PFSK-1 (cell line): ENCODE results near the gene GPR39.

ENCODE experiments used
- FOXP2 ChIP-seq: optimal IDR thresholded peaks from 2 replicates; pipeline ENCODE3; 2011; ENCODE audit warnings: borderline replicate concordance, control low read depth, inconsistent platforms; ENCODE audit not compliant: insufficient read depth; ENCODE audit errors: extremely low read length, extremely low read depth
- POLR2AphosphoS5 ChIP-seq: IDR thresholded peaks from 2 replicates; pipeline ENCODE4 v1.6.1; 2012; ENCODE audit warnings: low read depth, mild to moderate bottlenecking, control low read depth, low read length, moderate library complexity
- REST ChIP-seq, 2 experiments: IDR thresholded peaks; 2 replicates each; pipeline versions ENCODE4 v1.6.1 to v1.8.0; 2011 to 2012; ENCODE audit warnings: low read depth in 2 of 2, low read length in 2 of 2, control low read depth in 1 of 2, inconsistent platforms in 1 of 2, mild to moderate bottlenecking in 1 of 2, moderate library complexity in 1 of 2; ENCODE audit not compliant: insufficient read depth in 1 of 2
- SIN3A ChIP-seq: IDR thresholded peaks from 2 replicates; pipeline ENCODE4 v1.6.1; 2012; ENCODE audit warnings: mild to moderate bottlenecking, low read length, moderate library complexity, borderline replicate concordance; ENCODE audit not compliant: insufficient read depth
- TAF1 ChIP-seq: IDR thresholded peaks from 2 replicates; pipeline ENCODE4 v1.6.1; 2012; ENCODE audit warnings: low read length, control low read depth, borderline replicate concordance; ENCODE audit not compliant: insufficient read depth

The GPR39 gene

GRCh38 chr2:132581991-132582738, 165.6 kb downstream of the GPR39 start:
- TF ChIP-seq TAF1, result no peak
- no peak for TF ChIP-seq FOXP2
- TF ChIP-seq SIN3A, result no peak
- no peak for TF ChIP-seq REST (IDR thresholded peaks at IDR 0.05; ENCODE audit: insufficient read depth in 1 of 2, low read depth in 2 of 2, low read length in 2 of 2)
- TF ChIP-seq POLR2AphosphoS5, result no peak

- no peak for TF ChIP-seq SIN3A
- TF ChIP-seq TAF1, result no peak
- TF ChIP-seq POLR2AphosphoS5, result no peak
Measured at GRCh38 chr2:132583666-132584360, 167.2 kb downstream of the GPR39 start.

- TF ChIP-seq FOXP2, result no peak
- TF ChIP-seq SIN3A, result no peak
- no peak for TF ChIP-seq POLR2AphosphoS5
- no peak for TF ChIP-seq REST (IDR thresholded peaks at IDR 0.05; ENCODE audit: insufficient read depth in 1 of 2, low read depth in 2 of 2, low read length in 2 of 2)
- no peak for TF ChIP-seq TAF1
Measured at GRCh38 chr2:132584976-132585817, 168.6 kb downstream of the GPR39 start.

GRCh38 chr2:132586101-132586511, 169.5 kb downstream of the GPR39 start:
- TF ChIP-seq SIN3A (no peak), POLR2AphosphoS5 (no peak), REST (IDR thresholded peaks at IDR 0.05; ENCODE audit: insufficient read depth in 1 of 2, low read depth in 2 of 2, low read length in 2 of 2) (no peak), TAF1 (no peak), FOXP2 (no peak)

- TF ChIP-seq POLR2AphosphoS5 (no peak), FOXP2 (no peak), REST (IDR thresholded peaks at IDR 0.05; ENCODE audit: insufficient read depth in 1 of 2, low read depth in 2 of 2, low read length in 2 of 2) (no peak), SIN3A (no peak), TAF1 (no peak)
Measured at GRCh38 chr2:132586835-132587234, 170.2 kb downstream of the GPR39 start.
